Activated naive CD4-positive, alpha-beta T cell treated with anti-CD3 and anti-CD28 coated beads for 36 hours (primary cell): ENCODE data around the gene TBC1D2. TPM values are rescaled to one million over a fixed set of nuclear protein-coding genes. Genes with fewer than 3 reads are reported as not detected.

Experiments used
- CTCF ChIA-PET: fragments of 350-600 bp; sonication (Branson Sonifier 250); formaldehyde crosslinking; loops from one replicate; lab custom pipeline; 2021; ENCODE audit warnings: antibody characterized with exemption; lab: Charles Lee
- DNase-seq: peaks from one replicate; pipeline ENCODE4 v3.0.0-alpha.2; 2020
- H3K27ac Mint-ChIP-seq: one replicate; pipeline ENCODE4 v1.8.0; 2021; ENCODE audit warnings: mild to moderate bottlenecking, mixed read lengths
- H3K27me3 Mint-ChIP-seq: one replicate; pipeline ENCODE4 v1.8.0; 2021; ENCODE audit warnings: low read depth, mixed read lengths
- H3K36me3 Mint-ChIP-seq: one replicate; pipeline ENCODE4 v1.8.0; 2021; ENCODE audit warnings: low read depth, mixed read lengths
- H3K4me1 Mint-ChIP-seq: one replicate; pipeline ENCODE4 v1.8.0; 2021; ENCODE audit warnings: low read depth, mixed read lengths
- H3K4me3 Mint-ChIP-seq: one replicate; pipeline ENCODE4 v1.8.0; 2021; ENCODE audit warnings: mild to moderate bottlenecking, moderate library complexity, mixed read lengths
- H3K9me3 Mint-ChIP-seq: one replicate; pipeline ENCODE4 v1.8.0; 2021; ENCODE audit warnings: mixed read lengths
- intact Hi-C: fragments of 100-400 bp; cut with micrococcal nuclease; formaldehyde crosslinking; loops from one replicate; pipeline ENCODE4 v1.15.1; 2023
- microRNA-seq: library from miRNA; unstranded; fragments of <30 nt; microRNA quantifications from one replicate; pipeline ENCODE4 v1.2.0, GENCODE V29; 2022; ENCODE audit warnings: borderline microRNAs expressed, borderline replicate concordance
- total RNA-seq, 2 experiments: library from RNA; stranded (reverse); gene quantifications; one replicate each; pipeline ENCODE4 v1.2.3, GENCODE V29; 2021

The TBC1D2 gene
- total RNA-seq, 2 experiments from 2014 or later: 2.4 to 2.5 TPM

GRCh38 chr9:98149422-98149821 lies 106.0 kb downstream of the TBC1D2 start:
- no peak for DNase-seq
- intact Hi-C loops: no loop called here
- Mint-ChIP-seq H3K27ac (no peak overlapping the region), H3K9me3 (no peaks in the 10 kb centered on the region), H3K27me3 (no peaks in the 10 kb centered on the region), H3K4me3 (no peak overlapping the region), H3K4me1 (peaks cover 1% of the 10 kb centered on the region), H3K36me3 (peaks cover 1% of the 10 kb centered on the region)
- CTCF ChIA-PET: interaction anchor here (1.1 kb wide), 1 partner anchor 76 kb away, joined by 3 read pairs; no protein-coding TSS in a partner anchor

Small RNA genes lying within 50 kb of the gene (microRNA-seq; reads per million reads assigned to microRNA genes)
- not detected for gene MIR6854

Other genes with a start within 250 kb of the TBC1D2 start
- gene NANS, start 198.9 kb downstream of the TBC1D2 start, total RNA-seq: 10 to 100 TPM; 46.1 to 51.0 TPM
- 10 to 100 TPM; 49.6 to 55.0 TPM for gene TRIM14, start 136.4 kb downstream of the TBC1D2 start, total RNA-seq
- gene CORO2A, start 63.0 kb downstream of the TBC1D2 start, total RNA-seq: 1 to 10 TPM; 8.1 to 8.2 TPM